Lower leg skin (tissue), 3 donors: ENCODE measurements around the gene SYN1.

ENCODE experiments used
- CTCF ChIP-seq, 3 donors: fragments of 450-650 bp; IDR thresholded peaks; one replicate each; pipeline ENCODE4 v1.5.1; 2016; ENCODE audit warnings: antibody characterized with exemption in 3 of 3, mild to moderate bottlenecking in 3 of 3, moderate library complexity in 2 of 3
- POLR2A ChIP-seq, 2 donors: fragments of 450-650 bp; IDR thresholded peaks; one replicate each; pipeline ENCODE4 v1.6.1; 2016 to 2017; ENCODE audit warnings: antibody characterized with exemption in 2 of 2, mild to moderate bottlenecking in 1 of 2, moderate library complexity in 1 of 2

- TF ChIP-seq CTCF (IDR thresholded peaks at IDR 0.05) (no peak), POLR2A (IDR thresholded peaks at IDR 0.05) (no peak)
Measured at GRCh38 chrX:47571215-47571614, 48.4 kb downstream of the SYN1 start.
